ENCODE results near the gene CD96. TPM values are rescaled to one million over a fixed set of nuclear protein-coding genes. Genes with fewer than 3 reads are reported as not detected.
A peak's percentile ranks its signal among the peaks of the same experiment; 100 is the strongest.

Gene CD96
- total RNA-seq, 1 experiment from 2014 or later = not detected

DNA sequence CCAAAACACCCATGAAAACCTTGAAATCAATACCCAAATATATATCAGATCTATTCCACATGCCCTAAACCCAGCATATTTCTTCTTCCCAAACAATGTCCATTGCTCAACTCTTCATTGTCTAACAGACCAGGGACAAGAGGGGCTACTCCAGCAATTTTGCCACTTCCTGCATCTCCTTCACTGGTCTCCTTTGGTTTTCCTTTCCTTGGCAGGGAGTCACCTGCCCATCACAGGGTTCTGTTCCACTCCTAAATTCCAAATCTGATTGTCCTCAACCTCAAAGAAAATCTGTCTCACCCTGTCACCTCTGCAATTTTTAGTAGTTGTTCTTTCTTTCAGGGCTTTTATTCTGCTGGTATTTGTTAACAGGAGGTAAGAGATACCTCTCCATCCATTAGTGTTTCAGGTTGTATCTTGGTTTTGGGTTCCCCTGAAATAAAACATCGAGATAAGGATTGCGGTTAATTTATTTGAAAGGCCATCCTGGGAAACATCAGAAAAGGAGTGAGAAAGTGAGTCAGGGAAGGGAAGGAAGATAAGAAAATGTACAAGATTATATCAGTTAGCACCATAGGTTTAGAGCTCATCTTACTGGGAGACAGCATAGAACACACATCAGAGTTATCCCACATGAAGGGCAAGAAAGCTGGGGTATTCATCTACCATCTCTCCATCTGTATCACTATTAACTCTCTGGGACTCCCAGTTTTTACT is 39.6 kb downstream of the CD96 start:
- no peak overlapping the region for H4K5ac ChIP-seq (ENCODE audit: insufficient read length, low read depth, low read length)
- Mint-ChIP-seq H3K36me3 (ENCODE audit: insufficient read depth in 1 of 3, low read depth in 3 of 3) (peaks cover 0 to 14% (median 7%) of the 10 kb centered on the region in 3 experiments; a peak in 5 of 7 replicates), H3K4me3 (no peak overlapping the region), H3K27ac (peak overlapping the region in 1 of 3 experiments; percentile 20; a peak in 1 of 7 replicates), H3K27me3 (ENCODE audit: low read depth) (no peaks in the 10 kb centered on the region), H3K9me3 (peaks cover 10 to 16% of the 10 kb centered on the region in 2 experiments), H3K4me1 (0 out of 4 replicates have a peak, but pooled peaks cover 0 to 3% of the 10 kb centered on the region in 2 experiments)
- H3K9ac ChIP-seq (ENCODE audit: extremely low read depth, insufficient read length, low read length) = no peak overlapping the region
- no peak overlapping the region for H2BK15ac ChIP-seq (ENCODE audit: low read depth, low read length)
- H2BK20ac ChIP-seq (ENCODE audit: low read depth, low read length, poor library complexity, severe bottlenecking) = no peak overlapping the region
- H2BK5ac ChIP-seq (ENCODE audit: insufficient read length, low read length) = no peak overlapping the region
- no CpG with 5 or more reads among the region's 2 CpGs for WGBS (ENCODE audit: extremely low coverage, insufficient read length, low lambda C conversion rate)
- no peak overlapping the region for H2AK5ac ChIP-seq (ENCODE audit: insufficient read length, low read length)
- no peak overlapping the region for H3K4ac ChIP-seq (ENCODE audit: low read depth, low read length)
- H4K20me1 ChIP-seq (ENCODE audit: control insufficient read depth, insufficient read depth, insufficient read length) = no peaks in the 10 kb centered on the region
- H3K4me2 ChIP-seq (ENCODE audit: insufficient read depth, insufficient read length, low read length) = no peak overlapping the region
- H2BK12ac ChIP-seq (ENCODE audit: insufficient read length, low read depth, low read length) = no peak overlapping the region
- H3K27me3 ChIP-seq (ENCODE audit: insufficient read depth, low read length) = no peaks in the 10 kb centered on the region
- H3K56ac ChIP-seq (ENCODE audit: insufficient read length, low read depth, low read length) = no peak overlapping the region
- no peaks in the 10 kb centered on the region for H3K79me1 ChIP-seq (ENCODE audit: insufficient read depth, low read depth, low read length, poor library complexity, severe bottlenecking)
- H3K23ac ChIP-seq (ENCODE audit: insufficient read length, low read depth, low read length) = no peak overlapping the region
- no peak for DNase-seq
- H3K27ac ChIP-seq (ENCODE audit: insufficient read length, low read depth, low read length) = no peak overlapping the region
- no peak overlapping the region for H4K91ac ChIP-seq (ENCODE audit: insufficient read length, low read depth, low read length)
- no peak overlapping the region for H3K14ac ChIP-seq (ENCODE audit: insufficient read depth, low read length)
- H3K23me2 ChIP-seq (ENCODE audit: insufficient read length, low read depth, low read length, poor library complexity, severe bottlenecking) = no peaks in the 10 kb centered on the region
- H3K4me1 ChIP-seq (ENCODE audit: insufficient read depth, low read length) = no peaks in the 10 kb centered on the region
- no peaks in the 10 kb centered on the region for H3K9me3 ChIP-seq (ENCODE audit: control insufficient read depth, low read depth, low read length)
- no peak overlapping the region for H2AFZ ChIP-seq (ENCODE audit: low read length)
- no peak overlapping the region for H3T11ph ChIP-seq (ENCODE audit: low read length)
- H3K79me2 ChIP-seq (ENCODE audit: insufficient read depth, low read length) = no peaks in the 10 kb centered on the region
- no peak overlapping the region for H4K8ac ChIP-seq (replicated peaks; ENCODE audit: insufficient read length, low read depth, low read length)
- TF ChIP-seq, protein P1, sequence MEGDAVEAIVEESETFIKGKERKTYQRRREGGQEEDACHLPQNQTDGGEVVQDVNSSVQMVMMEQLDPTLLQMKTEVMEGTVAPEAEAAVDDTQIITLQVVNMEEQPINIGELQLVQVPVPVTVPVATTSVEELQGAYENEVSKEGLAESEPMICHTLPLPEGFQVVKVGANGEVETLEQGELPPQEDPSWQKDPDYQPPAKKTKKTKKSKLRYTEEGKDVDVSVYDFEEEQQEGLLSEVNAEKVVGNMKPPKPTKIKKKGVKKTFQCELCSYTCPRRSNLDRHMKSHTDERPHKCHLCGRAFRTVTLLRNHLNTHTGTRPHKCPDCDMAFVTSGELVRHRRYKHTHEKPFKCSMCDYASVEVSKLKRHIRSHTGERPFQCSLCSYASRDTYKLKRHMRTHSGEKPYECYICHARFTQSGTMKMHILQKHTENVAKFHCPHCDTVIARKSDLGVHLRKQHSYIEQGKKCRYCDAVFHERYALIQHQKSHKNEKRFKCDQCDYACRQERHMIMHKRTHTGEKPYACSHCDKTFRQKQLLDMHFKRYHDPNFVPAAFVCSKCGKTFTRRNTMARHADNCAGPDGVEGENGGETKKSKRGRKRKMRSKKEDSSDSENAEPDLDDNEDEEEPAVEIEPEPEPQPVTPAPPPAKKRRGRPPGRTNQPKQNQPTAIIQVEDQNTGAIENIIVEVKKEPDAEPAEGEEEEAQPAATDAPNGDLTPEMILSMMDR (conservative IDR thresholded peaks at IDR 0.05) = no peak
- no peak overlapping the region for H2BK120ac ChIP-seq (ENCODE audit: low read depth, low read length, poor library complexity, severe bottlenecking)
- H3K18ac ChIP-seq (ENCODE audit: insufficient read length, low read depth, low read length) = no peak overlapping the region
